Chondrocyte (in vitro differentiated cells): ENCODE results near the gene GLT1D1. TPM values are rescaled to one million over a fixed set of nuclear protein-coding genes. Genes with fewer than 3 reads are reported as not detected.

Experiments
- DNase-seq: peaks from one replicate; pipeline ENCODE4 v3.0.0; 2021; ENCODE audit warnings: mixed read lengths, low spot score
- H3K27ac Mint-ChIP-seq: one replicate; pipeline ENCODE4 v1.8.0; 2021; ENCODE audit warnings: mild to moderate bottlenecking, moderate library complexity, mixed read lengths; ENCODE audit not compliant: unreplicated experiment
- H3K27me3 Mint-ChIP-seq: 2 replicates; pipeline ENCODE4 v1.8.0; 2021; ENCODE audit warnings: low read depth, mixed read lengths
- H3K36me3 Mint-ChIP-seq: 2 replicates; pipeline ENCODE4 v1.8.0; 2021; ENCODE audit warnings: low read depth, mixed read lengths
- H3K4me1 Mint-ChIP-seq: 2 replicates; pipeline ENCODE4 v1.8.0; 2021; ENCODE audit warnings: low read depth, mild to moderate bottlenecking, mixed read lengths
- H3K4me3 Mint-ChIP-seq: one replicate; pipeline ENCODE4 v1.8.0; 2021; ENCODE audit warnings: mild to moderate bottlenecking, moderate library complexity, mixed read lengths; ENCODE audit not compliant: unreplicated experiment
- H3K9me3 Mint-ChIP-seq: 2 replicates; pipeline ENCODE4 v1.8.0; 2021; ENCODE audit warnings: low read depth, mixed read lengths
- CTCF ChIP-seq: fragments of 200-600 bp; sonication (generic); IDR thresholded peaks from 2 replicates; pipeline ENCODE4 v1.5.0; 2021; ENCODE audit warnings: antibody characterized with exemption, mild to moderate bottlenecking, moderate library complexity
- total RNA-seq: library from RNA; stranded (reverse); gene quantifications from 3 replicates; pipeline ENCODE4 v1.2.1, GENCODE V29; 2021

GLT1D1 gene
- total RNA-seq, 1 donor from 2014 or later: 0.22 TPM

DNA sequence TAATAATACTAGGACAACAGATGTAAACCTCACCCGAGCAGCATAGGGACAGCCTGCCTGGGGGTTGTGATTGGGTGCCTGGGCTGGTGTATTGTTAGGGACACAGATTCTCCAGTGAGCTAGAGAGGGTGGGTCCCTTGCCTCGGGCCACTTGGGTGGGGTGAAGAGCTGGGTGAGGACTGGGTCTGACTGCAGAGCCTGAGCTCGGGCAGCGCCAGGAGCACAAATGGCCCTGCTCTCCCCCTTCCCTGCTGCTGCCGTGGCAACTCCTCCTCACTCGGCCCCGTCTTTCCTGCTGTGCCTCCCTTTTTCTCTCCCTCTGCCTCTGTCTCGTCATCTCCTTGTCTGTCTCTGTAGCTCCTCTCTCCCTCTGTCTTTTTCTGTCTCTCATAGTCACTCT lies 115.4 kb downstream of the GLT1D1 start:
- H3K4me1 Mint-ChIP-seq: no peaks in the 10 kb centered on the region
- peaks cover 9% of the 10 kb centered on the region for H3K9me3 Mint-ChIP-seq
- H3K4me3 Mint-ChIP-seq: no peak overlapping the region
- DNase-seq: peak; percentile 81
- H3K27me3 Mint-ChIP-seq: peaks cover 40% of the 10 kb centered on the region
- no peak overlapping the region for H3K27ac Mint-ChIP-seq
- TF ChIP-seq CTCF: no peak
- peaks cover 2% of the 10 kb centered on the region for H3K36me3 Mint-ChIP-seq

- peak; percentile 75 for DNase-seq
- peaks cover 6% of the 10 kb centered on the region for H3K9me3 Mint-ChIP-seq
- peaks cover 45% of the 10 kb centered on the region for H3K27me3 Mint-ChIP-seq
- peak; percentile 78 for TF ChIP-seq CTCF
- H3K4me3 Mint-ChIP-seq: no peak overlapping the region
- no peak overlapping the region for H3K27ac Mint-ChIP-seq
- H3K36me3 Mint-ChIP-seq: peaks cover 2% of the 10 kb centered on the region
- no peaks in the 10 kb centered on the region for H3K4me1 Mint-ChIP-seq
These were observed 116.3 kb downstream of the GLT1D1 start for GRCh38 chr12:128969480-128970055.

DNA sequence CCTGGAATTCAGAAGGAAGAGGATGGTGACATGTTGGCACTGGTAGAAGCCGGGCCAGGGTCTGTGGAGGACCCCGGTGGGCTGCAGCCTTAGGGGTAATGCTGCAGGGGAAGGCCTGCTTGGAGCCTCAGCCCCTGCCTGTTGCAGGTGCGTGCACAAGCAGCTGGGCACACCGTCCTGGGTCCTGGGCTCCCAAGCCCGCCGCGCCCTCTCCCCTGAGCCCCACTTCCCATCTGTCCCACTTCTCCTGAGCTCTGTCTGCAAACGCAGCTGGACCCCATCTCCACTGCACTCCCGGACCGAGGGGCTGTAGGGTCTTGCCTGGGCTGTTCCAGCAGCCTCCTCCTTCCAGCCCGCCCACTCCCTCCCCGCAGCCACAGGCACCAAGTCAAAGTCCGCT lies 116.8 kb downstream of the GLT1D1 start:
- H3K4me3 Mint-ChIP-seq: no peak overlapping the region
- TF ChIP-seq CTCF: no peak
- H3K36me3 Mint-ChIP-seq: no peaks in the 10 kb centered on the region
- peaks cover 45% of the 10 kb centered on the region for H3K27me3 Mint-ChIP-seq
- H3K9me3 Mint-ChIP-seq: peaks cover under 1% of the 10 kb centered on the region
- no peak overlapping the region for H3K27ac Mint-ChIP-seq
- DNase-seq: peak; percentile 80
- H3K4me1 Mint-ChIP-seq: no peaks in the 10 kb centered on the region

DNA sequence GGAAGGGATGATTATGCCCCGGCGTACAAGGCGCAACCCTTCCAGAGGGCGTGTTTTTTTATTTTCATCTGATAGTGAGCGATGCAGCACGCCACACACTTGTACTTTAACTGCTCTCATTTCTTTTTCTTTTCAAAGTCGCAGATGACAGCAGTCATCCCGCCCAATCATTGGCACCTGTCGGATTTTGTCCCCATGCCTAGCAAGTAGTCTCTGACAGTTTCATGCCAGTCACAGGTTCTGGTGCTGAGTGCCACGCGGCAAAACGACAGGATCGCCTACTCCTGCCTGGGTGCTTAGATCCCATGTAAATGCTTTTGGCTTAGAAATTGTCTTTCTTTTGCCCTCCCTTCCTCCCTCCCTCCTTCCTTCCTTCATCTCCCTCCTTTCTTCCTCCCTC lies 117.7 kb downstream of the GLT1D1 start:
- no peak for TF ChIP-seq CTCF
- no peak overlapping the region for H3K4me3 Mint-ChIP-seq
- H3K9me3 Mint-ChIP-seq: no peaks in the 10 kb centered on the region
- H3K27ac Mint-ChIP-seq: no peak overlapping the region
- H3K36me3 Mint-ChIP-seq: no peaks in the 10 kb centered on the region
- H3K27me3 Mint-ChIP-seq: peaks cover 45% of the 10 kb centered on the region
- H3K4me1 Mint-ChIP-seq: no peaks in the 10 kb centered on the region
- DNase-seq: no peak

- H3K36me3 Mint-ChIP-seq: no peaks in the 10 kb centered on the region
- no peak for TF ChIP-seq CTCF
- no peak overlapping the region for H3K4me3 Mint-ChIP-seq
- no peak overlapping the region for H3K27ac Mint-ChIP-seq
- no peak for DNase-seq
- no peaks in the 10 kb centered on the region for H3K9me3 Mint-ChIP-seq
- H3K27me3 Mint-ChIP-seq: peaks cover 42% of the 10 kb centered on the region
- H3K4me1 Mint-ChIP-seq: no peaks in the 10 kb centered on the region
These were observed 118.5 kb downstream of the GLT1D1 start for GRCh38 chr12:128971802-128972201.
